Left ventricle myocardium inferior (tissue), 1 donor: Measurements from ENCODE around the gene CRABP1. TPM values are rescaled to one million over a fixed set of nuclear protein-coding genes. Genes with fewer than 3 reads are reported as not detected.

Source experiments
- DNase-seq: peaks from one replicate; pipeline ENCODE4 v3.0.0-alpha.2; 2020
- H3K27ac ChIP-seq: fragments of 200-600 bp; replicated peaks from 2 replicates; pipeline ENCODE4 v1.8.0; 2021
- H3K27me3 ChIP-seq: fragments of 200-600 bp; 2 replicates; pipeline ENCODE4 v1.8.0; 2021; ENCODE audit warnings: low read depth
- H3K36me3 ChIP-seq: fragments of 200-600 bp; 2 replicates; pipeline ENCODE4 v1.8.0; 2021
- H3K4me1 ChIP-seq: fragments of 200-600 bp; 2 replicates; pipeline ENCODE4 v1.8.0; 2021
- H3K4me3 ChIP-seq: fragments of 200-600 bp; 2 replicates; pipeline ENCODE4 v1.8.0; 2021; ENCODE audit warnings: mild to moderate bottlenecking, moderate library complexity
- H3K9me3 ChIP-seq: fragments of 200-600 bp; replicated peaks from 2 replicates; pipeline ENCODE4 v1.8.0; 2021
- intact Hi-C: fragments of 100-400 bp; cut with micrococcal nuclease; formaldehyde crosslinking; loops from one replicate; pipeline ENCODE4 v1.11.0; 2022
- total RNA-seq: library from RNA; stranded (reverse); fragmentation: NEBNext Ultra II Directional; extraction: Animal tissue kit (Norgen Biotek cat#: 25700); gene quantifications from one replicate; pipeline ENCODE4 v1.2.1, GENCODE V29; 2021
- TF ChIP-seq, protein P1 (sequence below): fragments of 200-600 bp; IDR thresholded peaks from 2 replicates; pipeline ENCODE4 v1.8.0; 2021; ENCODE audit warnings: antibody characterized with exemption, mild to moderate bottlenecking, borderline replicate concordance
- donor health status: DM: no; HTN: yes; CAD: no; lungs with severe emphysema.

CRABP1 gene
- total RNA-seq, 1 donor from 2014 or later = not detected

DNA sequence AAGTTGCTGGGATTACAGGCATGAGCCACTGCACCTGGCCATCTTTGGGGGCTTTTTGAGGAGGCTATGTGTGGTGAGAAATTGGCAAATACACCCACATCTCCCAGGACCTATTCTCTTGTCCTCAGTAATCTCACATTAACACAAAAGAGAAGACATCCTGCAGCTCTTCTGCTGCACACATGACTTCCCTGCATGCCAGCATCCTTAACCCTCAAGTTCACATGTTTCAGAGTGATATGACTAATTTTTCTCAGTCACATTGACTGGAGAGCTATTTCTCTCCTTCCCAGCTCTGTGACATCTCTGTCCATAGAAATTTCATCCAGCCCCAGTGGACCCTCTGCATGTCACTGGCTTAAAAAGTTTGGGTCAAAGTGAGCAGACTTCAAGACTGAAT is 38.8 kb upstream of the CRABP1 start:
- TF ChIP-seq, protein P1, sequence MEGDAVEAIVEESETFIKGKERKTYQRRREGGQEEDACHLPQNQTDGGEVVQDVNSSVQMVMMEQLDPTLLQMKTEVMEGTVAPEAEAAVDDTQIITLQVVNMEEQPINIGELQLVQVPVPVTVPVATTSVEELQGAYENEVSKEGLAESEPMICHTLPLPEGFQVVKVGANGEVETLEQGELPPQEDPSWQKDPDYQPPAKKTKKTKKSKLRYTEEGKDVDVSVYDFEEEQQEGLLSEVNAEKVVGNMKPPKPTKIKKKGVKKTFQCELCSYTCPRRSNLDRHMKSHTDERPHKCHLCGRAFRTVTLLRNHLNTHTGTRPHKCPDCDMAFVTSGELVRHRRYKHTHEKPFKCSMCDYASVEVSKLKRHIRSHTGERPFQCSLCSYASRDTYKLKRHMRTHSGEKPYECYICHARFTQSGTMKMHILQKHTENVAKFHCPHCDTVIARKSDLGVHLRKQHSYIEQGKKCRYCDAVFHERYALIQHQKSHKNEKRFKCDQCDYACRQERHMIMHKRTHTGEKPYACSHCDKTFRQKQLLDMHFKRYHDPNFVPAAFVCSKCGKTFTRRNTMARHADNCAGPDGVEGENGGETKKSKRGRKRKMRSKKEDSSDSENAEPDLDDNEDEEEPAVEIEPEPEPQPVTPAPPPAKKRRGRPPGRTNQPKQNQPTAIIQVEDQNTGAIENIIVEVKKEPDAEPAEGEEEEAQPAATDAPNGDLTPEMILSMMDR = no peak
- intact Hi-C loops = no loop called here
- no peaks in the 10 kb centered on the region for H3K36me3 ChIP-seq
- H3K27ac ChIP-seq = no peak overlapping the region
- no peaks in the 10 kb centered on the region for H3K9me3 ChIP-seq
- peaks cover 28% of the 10 kb centered on the region for H3K27me3 ChIP-seq
- no peak overlapping the region for H3K4me3 ChIP-seq
- no peak for DNase-seq
- peaks cover 23% of the 10 kb centered on the region for H3K4me1 ChIP-seq

DNA sequence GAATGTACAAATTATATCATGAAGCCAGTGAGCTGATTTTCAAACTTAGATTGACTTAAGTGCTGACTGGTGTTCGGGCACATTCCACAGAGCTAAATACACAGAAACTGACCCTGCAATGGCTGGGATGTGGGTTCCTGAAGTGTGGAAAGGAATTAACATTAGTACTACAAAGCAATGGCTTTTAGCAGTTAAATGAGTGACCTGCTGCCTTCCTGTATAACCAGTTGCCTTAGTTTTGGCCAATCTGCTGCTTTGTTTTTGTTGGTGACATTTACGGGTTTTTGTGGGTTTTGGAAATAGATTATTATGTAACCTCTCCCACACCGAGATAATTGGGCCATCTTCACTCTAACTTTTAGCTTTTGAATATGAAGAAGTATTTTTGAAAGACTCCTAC is 38.3 kb upstream of the CRABP1 start:
- intact Hi-C loops = no loop called here
- H3K36me3 ChIP-seq = no peaks in the 10 kb centered on the region
- TF ChIP-seq, protein P1 = no peak

DNA sequence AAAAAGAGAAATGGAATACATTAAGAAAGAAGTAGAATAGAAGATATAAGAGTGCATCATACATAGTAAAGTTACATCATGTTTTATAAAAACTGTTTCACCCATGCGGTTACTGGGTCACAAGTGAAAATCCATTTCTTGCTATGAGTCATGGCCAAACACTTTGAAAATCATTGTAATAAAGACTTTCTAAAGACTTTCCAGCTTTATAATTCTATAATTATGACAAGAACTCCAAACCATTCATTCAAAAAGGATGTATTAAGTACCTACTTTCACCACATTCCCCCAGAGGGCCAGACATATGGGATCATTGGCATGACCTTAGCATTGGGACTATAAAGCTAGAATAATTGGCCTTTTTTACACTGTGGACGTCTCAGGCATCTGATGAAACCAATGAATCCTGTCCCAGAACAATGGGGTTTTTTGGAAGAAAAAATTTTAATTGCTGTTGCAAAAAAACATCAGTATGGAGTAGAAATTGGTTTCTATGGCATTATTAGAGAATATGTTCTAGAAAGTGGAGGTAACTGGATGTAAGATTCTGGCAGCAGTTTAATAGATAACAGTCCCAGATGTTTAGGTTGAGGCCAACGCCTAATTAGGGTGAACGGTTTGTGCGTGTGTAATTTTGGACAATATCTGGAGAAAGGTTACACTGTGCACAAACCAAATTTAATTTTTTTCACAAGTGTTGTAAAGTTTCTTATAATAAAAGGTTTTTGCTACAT is 37.4 kb upstream of the CRABP1 start:
- H3K27ac ChIP-seq = no peak overlapping the region
- peaks cover 41% of the 10 kb centered on the region for H3K27me3 ChIP-seq
- no peaks in the 10 kb centered on the region for H3K9me3 ChIP-seq
- TF ChIP-seq, protein P1 = no peak
- no peak overlapping the region for H3K4me3 ChIP-seq
- intact Hi-C loops = no loop called here
- peaks cover 20% of the 10 kb centered on the region for H3K4me1 ChIP-seq
- DNase-seq = no peak
- H3K36me3 ChIP-seq = no peaks in the 10 kb centered on the region

More for the DNA sequence above, 38.3 kb upstream of the CRABP1 start:
- no peaks in the 10 kb centered on the region for H3K9me3 ChIP-seq
- peaks cover 33% of the 10 kb centered on the region for H3K27me3 ChIP-seq
- no peak overlapping the region for H3K27ac ChIP-seq
- no peak overlapping the region for H3K4me3 ChIP-seq
- no peak for DNase-seq
- peaks cover 23% of the 10 kb centered on the region for H3K4me1 ChIP-seq

DNA sequence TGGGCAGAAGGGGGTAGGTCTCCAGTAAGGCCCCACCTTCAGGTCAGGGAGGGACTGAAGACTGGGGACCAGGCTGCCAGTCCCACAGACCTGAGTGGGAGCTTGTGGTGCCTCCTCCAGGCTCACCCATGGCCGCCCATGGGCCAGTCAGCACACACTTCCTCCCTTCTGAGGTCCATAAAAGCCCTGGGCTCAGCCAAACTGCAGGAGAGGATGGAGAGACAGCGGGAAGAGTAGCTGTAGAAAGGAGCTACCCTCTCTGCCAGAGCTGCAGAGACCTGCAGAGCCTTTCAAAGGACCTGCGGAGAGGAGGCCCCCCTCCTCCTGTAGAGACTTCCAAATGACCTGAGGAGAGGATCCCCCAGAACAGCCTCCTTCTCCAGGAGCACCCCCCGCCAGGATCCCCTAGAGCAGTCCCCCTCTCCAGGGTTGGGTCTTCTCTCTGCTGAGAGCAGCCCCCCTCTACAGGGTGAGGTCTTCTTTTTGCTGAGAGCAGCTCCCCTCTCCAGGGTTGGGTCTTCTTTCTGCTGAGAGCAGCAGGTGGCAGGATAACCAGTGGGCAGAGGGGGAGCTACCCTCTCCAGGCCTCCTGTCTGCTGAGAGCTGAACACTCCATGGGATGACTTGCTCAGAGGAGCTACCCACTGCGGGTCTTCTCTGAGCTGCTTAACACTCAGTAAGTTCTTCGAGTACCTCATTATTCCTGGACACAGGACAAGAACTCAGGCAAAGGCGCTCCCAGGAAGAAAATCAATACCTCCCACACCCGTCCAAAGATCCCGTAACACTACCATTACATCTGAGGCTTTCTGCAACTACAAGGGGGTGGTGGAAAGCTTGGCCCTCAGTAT is 35.7 kb upstream of the CRABP1 start:
- H3K36me3 ChIP-seq = no peaks in the 10 kb centered on the region
- peaks cover 4% of the 10 kb centered on the region for H3K4me1 ChIP-seq
- intact Hi-C loops = loop anchor here (5.0 kb wide), 1 partner anchor 118 kb away; no protein-coding TSS in a partner anchor
- TF ChIP-seq, protein P1 = no peak
- no peaks in the 10 kb centered on the region for H3K9me3 ChIP-seq
- peaks cover 56% of the 10 kb centered on the region for H3K27me3 ChIP-seq
- H3K27ac ChIP-seq = no peak overlapping the region
- DNase-seq = no peak
- H3K4me3 ChIP-seq = no peak overlapping the region

DNA sequence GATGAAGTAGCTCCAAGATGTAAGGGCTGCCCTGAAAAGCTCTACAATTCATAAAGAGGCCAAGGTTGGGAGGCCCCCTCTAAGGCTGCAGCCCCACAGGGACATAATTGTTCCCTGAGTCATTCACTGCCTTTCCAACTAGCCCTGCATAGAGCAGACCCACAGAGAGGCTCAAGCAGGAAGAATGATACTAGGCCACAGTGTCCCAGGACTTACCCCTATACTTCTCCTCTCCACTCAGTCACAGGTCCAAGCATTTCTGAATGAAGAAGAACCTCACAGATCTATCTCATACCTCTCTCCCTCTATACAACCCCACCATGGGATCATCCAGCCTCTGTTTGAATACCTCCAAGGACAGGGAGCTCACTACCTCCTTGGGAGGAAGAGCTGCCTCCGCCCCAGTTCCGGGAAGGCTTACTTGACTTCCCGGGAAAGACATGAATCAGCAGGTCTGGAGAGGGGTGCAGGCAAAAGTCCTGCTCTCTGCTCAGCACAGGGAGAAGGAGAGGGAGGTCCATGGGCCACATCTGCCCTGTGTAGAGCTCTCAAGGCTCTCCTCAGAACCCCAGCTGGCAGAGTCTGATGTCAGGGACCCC is 33.9 kb upstream of the CRABP1 start:
- Histone ChIP-seq H3K9me3 (no peaks in the 10 kb centered on the region), H3K4me1 (no peaks in the 10 kb centered on the region), H3K4me3 (no peak overlapping the region), H3K27ac (no peak overlapping the region), H3K36me3 (no peaks in the 10 kb centered on the region), H3K27me3 (peaks cover 59% of the 10 kb centered on the region)
- no peak for DNase-seq
- TF ChIP-seq, protein P1 = no peak
- intact Hi-C loops = loop anchor here (5.0 kb wide), 1 partner anchor 116 kb away; no protein-coding TSS in a partner anchor
